Caco-2 (cell line): Measurements from ENCODE around the gene PAM. TPM values are rescaled to one million over a fixed set of nuclear protein-coding genes. Genes with fewer than 3 reads are reported as not detected.

Experiments
- BruUV-seq: library from RNA; stranded (reverse); fragments of 400-500 nt; replicated peaks from 2 replicates; lab custom pipeline; 2021; lab: Mats Ljungman, UMichigan
- CTCF ChIA-PET: fragments of 300-600 bp; sonication (Branson Sonifier 250); formaldehyde crosslinking; loops from one replicate; lab custom pipeline; 2022; ENCODE audit warnings: antibody characterized with exemption; lab: Charles Lee
- POLR2A ChIA-PET: fragments of 300-600 bp; sonication (Branson Sonifier 250); formaldehyde crosslinking; loops from one replicate; lab custom pipeline; 2022; ENCODE audit warnings: antibody characterized with exemption; lab: Charles Lee
- DNase-seq, 2 experiments: peaks; one replicate each; pipeline versions ENCODE4 v3.0.0 to v3.0.0-alpha.2; 2020 to 2022
- H3K27me3 ChIP-seq: replicated peaks from 2 replicates; pipeline ENCODE4 v1.6.0; 2011; ENCODE audit warnings: low read length; ENCODE audit not compliant: control insufficient read depth, insufficient read depth
- H3K36me3 ChIP-seq: 2 replicates; pipeline ENCODE4 v1.5.1; 2011; ENCODE audit warnings: low read length; ENCODE audit not compliant: control insufficient read depth, insufficient read depth
- H3K4me1 ChIP-seq: fragments of 250-450 bp; sonication (Bioruptor Pico); 2 replicates; pipeline ENCODE4 v1.5.1; 2020; ENCODE audit warnings: mild to moderate bottlenecking
- H3K4me3 ChIP-seq: 2 replicates; pipeline ENCODE4 v1.5.1; 2011; ENCODE audit warnings: low read depth, mild to moderate bottlenecking, control low read depth, low read length
- H3K9me3 ChIP-seq: fragments of 250-450 bp; sonication (Bioruptor Pico); 2 replicates; pipeline ENCODE4 v1.5.1; 2020; ENCODE audit warnings: mild to moderate bottlenecking, moderate library complexity
- H3K27ac Mint-ChIP-seq: one replicate; pipeline ENCODE4 v1.8.0; 2022; ENCODE audit warnings: mixed read lengths; ENCODE audit not compliant: unreplicated experiment
- H3K27me3 Mint-ChIP-seq: one replicate; pipeline ENCODE4 v1.8.0; 2022; ENCODE audit warnings: mixed read lengths; ENCODE audit not compliant: insufficient read depth, unreplicated experiment
- H3K36me3 Mint-ChIP-seq: one replicate; pipeline ENCODE4 v1.8.0; 2022; ENCODE audit warnings: mild to moderate bottlenecking, mixed read lengths; ENCODE audit not compliant: insufficient read depth, unreplicated experiment
- H3K4me1 Mint-ChIP-seq: one replicate; pipeline ENCODE4 v1.8.0; 2022; ENCODE audit warnings: low read depth, mixed read lengths; ENCODE audit not compliant: unreplicated experiment
- H3K4me3 Mint-ChIP-seq: one replicate; pipeline ENCODE4 v1.8.0; 2022; ENCODE audit warnings: mild to moderate bottlenecking, moderate library complexity, mixed read lengths; ENCODE audit not compliant: unreplicated experiment
- H3K9me3 Mint-ChIP-seq: one replicate; pipeline ENCODE4 v1.8.0; 2022; ENCODE audit warnings: mixed read lengths; ENCODE audit not compliant: unreplicated experiment
- intact Hi-C: fragments of 100-400 bp; cut with micrococcal nuclease; formaldehyde crosslinking; loops from one replicate; pipeline ENCODE4 v1.10.0; 2022; ENCODE audit not compliant: unreplicated experiment
- total RNA-seq: library from RNA; stranded (reverse); gene quantifications from 2 replicates; pipeline ENCODE4 v1.2.3, GENCODE V29; 2022
- TF ChIP-seq, protein P1 (sequence below), 2 experiments: fragments of 200-600 bp in 1 of 2; IDR thresholded peaks; 1 replicate in 1 of 2; 2 replicates in 1 of 2; pipeline versions ENCODE4 v1.5.1 to v1.8.0; 2011 to 2022; ENCODE audit warnings: antibody characterized with exemption in 1 of 2, control low read depth in 1 of 2, inconsistent platforms in 1 of 2, low read depth in 1 of 2, low read length in 1 of 2, mild to moderate bottlenecking in 1 of 2, moderate library complexity in 1 of 2; ENCODE audit not compliant: insufficient read depth in 1 of 2, severe bottlenecking in 1 of 2, unreplicated experiment in 1 of 2

PAM gene
- total RNA-seq, 1 experiment from 2014 or later: 48.0 TPM

DNA sequence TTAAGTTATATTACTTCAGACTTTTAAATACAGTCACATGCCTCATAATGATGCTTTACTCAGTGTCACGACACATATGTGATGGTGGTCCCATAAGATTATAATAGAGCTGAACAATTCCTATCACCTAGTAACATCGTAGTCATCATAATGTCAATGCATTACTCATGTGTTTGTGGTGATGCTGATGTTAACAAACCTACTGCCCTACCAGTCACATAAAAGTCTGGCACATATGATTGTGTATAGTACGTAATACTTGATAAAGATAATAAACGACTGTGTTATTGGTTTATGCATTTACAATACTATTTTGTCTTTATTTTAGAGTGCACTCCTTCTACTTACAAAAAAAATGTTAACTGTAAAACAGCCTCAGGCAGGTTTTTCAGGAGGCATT lies 103.7 kb downstream of the PAM start:
- no peaks in the 10 kb centered on the region for H3K4me1 Mint-ChIP-seq
- no peaks in the 10 kb centered on the region for H3K27me3 ChIP-seq

DNA sequence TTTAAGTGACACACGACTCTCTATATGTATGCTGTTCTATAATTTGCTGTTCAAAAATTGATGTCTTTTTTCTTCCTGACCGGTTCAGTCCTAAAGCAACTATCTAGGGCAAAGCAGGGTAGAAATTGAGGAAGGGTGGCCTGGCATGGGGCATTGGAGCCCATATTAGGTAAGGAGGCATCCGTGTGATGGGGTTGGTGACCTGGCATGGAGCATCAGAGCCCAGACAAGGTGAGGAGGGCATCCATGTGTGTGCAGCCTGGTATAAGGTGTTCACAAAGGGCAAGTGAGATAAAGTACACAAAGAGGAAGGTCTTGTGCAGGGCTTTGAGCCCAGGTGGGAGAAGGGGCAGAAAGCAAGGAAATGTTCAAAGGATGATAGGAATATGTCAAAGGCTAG lies 104.9 kb downstream of the PAM start:
- intact Hi-C loops: no loop called here
- no peak overlapping the region for H3K4me3 Mint-ChIP-seq
- no peak overlapping the region for H3K4me3 ChIP-seq
- peaks cover 1% of the 10 kb centered on the region for H3K4me1 Mint-ChIP-seq
- no peaks in the 10 kb centered on the region for H3K9me3 ChIP-seq
- no TSS peak for BruUV-seq
- peaks cover 7% of the 10 kb centered on the region for H3K36me3 Mint-ChIP-seq
- H3K9me3 Mint-ChIP-seq: no peaks in the 10 kb centered on the region
- POLR2A ChIA-PET: no interaction called here
- CTCF ChIA-PET: no interaction called here
- TF ChIP-seq, protein P1, sequence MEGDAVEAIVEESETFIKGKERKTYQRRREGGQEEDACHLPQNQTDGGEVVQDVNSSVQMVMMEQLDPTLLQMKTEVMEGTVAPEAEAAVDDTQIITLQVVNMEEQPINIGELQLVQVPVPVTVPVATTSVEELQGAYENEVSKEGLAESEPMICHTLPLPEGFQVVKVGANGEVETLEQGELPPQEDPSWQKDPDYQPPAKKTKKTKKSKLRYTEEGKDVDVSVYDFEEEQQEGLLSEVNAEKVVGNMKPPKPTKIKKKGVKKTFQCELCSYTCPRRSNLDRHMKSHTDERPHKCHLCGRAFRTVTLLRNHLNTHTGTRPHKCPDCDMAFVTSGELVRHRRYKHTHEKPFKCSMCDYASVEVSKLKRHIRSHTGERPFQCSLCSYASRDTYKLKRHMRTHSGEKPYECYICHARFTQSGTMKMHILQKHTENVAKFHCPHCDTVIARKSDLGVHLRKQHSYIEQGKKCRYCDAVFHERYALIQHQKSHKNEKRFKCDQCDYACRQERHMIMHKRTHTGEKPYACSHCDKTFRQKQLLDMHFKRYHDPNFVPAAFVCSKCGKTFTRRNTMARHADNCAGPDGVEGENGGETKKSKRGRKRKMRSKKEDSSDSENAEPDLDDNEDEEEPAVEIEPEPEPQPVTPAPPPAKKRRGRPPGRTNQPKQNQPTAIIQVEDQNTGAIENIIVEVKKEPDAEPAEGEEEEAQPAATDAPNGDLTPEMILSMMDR (IDR thresholded peaks at IDR 0.05; ENCODE audit: insufficient read depth in 1 of 2, low read depth in 1 of 2, low read length in 1 of 2, severe bottlenecking in 1 of 2, unreplicated experiment in 1 of 2): no peak
- no peaks in the 10 kb centered on the region for H3K27me3 Mint-ChIP-seq
- H3K27me3 ChIP-seq: no peaks in the 10 kb centered on the region
- H3K4me1 ChIP-seq: no peaks in the 10 kb centered on the region
- no peak overlapping the region for H3K27ac Mint-ChIP-seq
- no peaks in the 10 kb centered on the region for H3K36me3 ChIP-seq
- DNase-seq: no peak

More for the DNA sequence above, 103.7 kb downstream of the PAM start:
- no peak overlapping the region for H3K27ac Mint-ChIP-seq
- Histone ChIP-seq H3K4me3 (no peak overlapping the region), H3K4me1 (no peaks in the 10 kb centered on the region), H3K36me3 (no peaks in the 10 kb centered on the region), H3K9me3 (no peaks in the 10 kb centered on the region)
- ChIA-PET CTCF (no interaction called here), POLR2A (no interaction called here)
- no peaks in the 10 kb centered on the region for H3K9me3 Mint-ChIP-seq
- H3K4me3 Mint-ChIP-seq: no peak overlapping the region
- BruUV-seq: no TSS peak
- H3K36me3 Mint-ChIP-seq: peaks cover 6% of the 10 kb centered on the region
- no peaks in the 10 kb centered on the region for H3K27me3 Mint-ChIP-seq
- TF ChIP-seq, protein P1 (IDR thresholded peaks at IDR 0.05; ENCODE audit: insufficient read depth in 1 of 2, low read depth in 1 of 2, low read length in 1 of 2, severe bottlenecking in 1 of 2, unreplicated experiment in 1 of 2): no peak
- intact Hi-C loops: no loop called here
- no peak for DNase-seq

DNA sequence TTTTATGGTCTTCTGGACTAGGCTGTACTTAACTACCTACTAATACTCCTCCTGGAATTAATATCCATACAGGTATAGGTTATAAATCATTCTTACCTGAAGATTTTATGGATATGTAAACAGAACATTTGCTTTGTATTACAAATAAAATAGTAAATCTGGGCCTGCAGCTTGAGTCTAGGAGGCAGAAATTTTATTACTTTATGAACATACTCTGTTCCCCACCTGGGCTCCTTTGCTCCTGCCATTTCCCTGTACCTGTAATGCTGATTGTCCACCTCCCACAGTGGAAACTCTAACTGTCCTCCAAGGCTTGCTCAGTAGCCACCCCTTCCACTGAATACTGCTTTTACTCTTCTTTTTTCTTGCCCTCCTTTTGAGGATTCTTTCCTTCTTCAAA lies 108.0 kb downstream of the PAM start:
- H3K9me3 ChIP-seq: no peaks in the 10 kb centered on the region
- POLR2A ChIA-PET: no interaction called here
- TF ChIP-seq, protein P1 (IDR thresholded peaks at IDR 0.05; ENCODE audit: insufficient read depth in 1 of 2, low read depth in 1 of 2, low read length in 1 of 2, severe bottlenecking in 1 of 2, unreplicated experiment in 1 of 2): no peak
- BruUV-seq: no TSS peak
- Mint-ChIP-seq H3K36me3 (peaks cover 17% of the 10 kb centered on the region), H3K9me3 (no peaks in the 10 kb centered on the region), H3K4me3 (no peak overlapping the region), H3K27me3 (peaks cover 2% of the 10 kb centered on the region), H3K4me1 (peaks cover 6% of the 10 kb centered on the region), H3K27ac (no peak overlapping the region)
- intact Hi-C loops: no loop called here
- no peaks in the 10 kb centered on the region for H3K27me3 ChIP-seq
- H3K36me3 ChIP-seq: no peaks in the 10 kb centered on the region
- DNase-seq: no peak
- no peaks in the 10 kb centered on the region for H3K4me1 ChIP-seq
- CTCF ChIA-PET: no interaction called here
- no peak overlapping the region for H3K4me3 ChIP-seq
